GM12878 (cell line): ENCODE measurements around the gene PPP3CA. TPM values are rescaled to one million over a fixed set of nuclear protein-coding genes. Genes with fewer than 3 reads are reported as not detected.

Experiments
- ATF2 ChIP-seq: IDR thresholded peaks from 2 replicates; pipeline ENCODE4 v1.6.1; 2012; ENCODE audit warnings: low read length, inconsistent platforms
- ATF7 ChIP-seq: fragments of 450-650 bp; IDR thresholded peaks from 2 replicates; pipeline ENCODE4 v1.6.1; 2016; ENCODE audit warnings: low read depth, mild to moderate bottlenecking
- BMI1 ChIP-seq: fragments of 450-650 bp; IDR thresholded peaks from 2 replicates; pipeline ENCODE4 v1.6.1; 2016; ENCODE audit warnings: mild to moderate bottlenecking, moderate library complexity, borderline replicate concordance
- CBX3 ChIP-seq: fragments of 200-600 bp; sonication (generic); IDR thresholded peaks from 2 replicates; pipeline ENCODE4 v1.6.1; 2016; ENCODE audit warnings: low read depth, borderline replicate concordance
- E2F8 ChIP-seq: fragments of 450-650 bp; IDR thresholded peaks from 2 replicates; pipeline ENCODE4 v1.6.1; 2018; ENCODE audit warnings: mild to moderate bottlenecking, low read depth, moderate library complexity; ENCODE audit not compliant: partially characterized antibody
- EGR1 ChIP-seq, 2 experiments: IDR thresholded peaks; 1 replicate in 1 of 2; 2 replicates in 1 of 2; pipeline ENCODE4 v1.6.1; 2011 to 2012; ENCODE audit warnings: low read depth in 2 of 2, low read length in 2 of 2, borderline replicate concordance in 1 of 2, mild to moderate bottlenecking in 1 of 2, moderate library complexity in 1 of 2
- FOXM1 ChIP-seq: IDR thresholded peaks from 2 replicates; pipeline ENCODE4 v1.6.1; 2012; ENCODE audit warnings: low read depth, mild to moderate bottlenecking, inconsistent platforms, low read length, moderate library complexity
- HDAC6 ChIP-seq: fragments of 200-600 bp; sonication (generic); IDR thresholded peaks from one replicate; pipeline ENCODE4 v1.8.0; 2017; ENCODE audit warnings: antibody characterized with exemption; ENCODE audit not compliant: unreplicated experiment
- LARP7 ChIP-seq: fragments of 450-650 bp; IDR thresholded peaks from 2 replicates; pipeline ENCODE4 v1.6.1; 2017; ENCODE audit warnings: mild to moderate bottlenecking
- MYB ChIP-seq: fragments of 150-350 bp; IDR thresholded peaks from 2 replicates; pipeline ENCODE4 v1.6.1; 2014; ENCODE audit warnings: mild to moderate bottlenecking, low read depth, low read length, borderline replicate concordance
- MYC ChIP-seq: IDR thresholded peaks from 2 replicates; pipeline ENCODE4 v1.6.1; 2011; ENCODE audit warnings: mild to moderate bottlenecking, low read length, moderate library complexity, inconsistent platforms; ENCODE audit not compliant: insufficient read depth, insufficient replicate concordance, insufficient read length, severe bottlenecking
- NBN ChIP-seq: fragments of 450-650 bp; IDR thresholded peaks from 2 replicates; pipeline ENCODE4 v1.6.1; 2016
- NFYA ChIP-seq: IDR thresholded peaks from 2 replicates; pipeline ENCODE4 v1.6.1; 2011; ENCODE audit warnings: low read depth, mild to moderate bottlenecking, low read length, improper control_type of control experiment, borderline replicate concordance
- NR2F1 ChIP-seq: fragments of 450-650 bp; conservative IDR thresholded peaks from 2 replicates; pipeline ENCODE4 v1.6.1; 2017; ENCODE audit warnings: mild to moderate bottlenecking
- RAD51 ChIP-seq: fragments of 450-650 bp; IDR thresholded peaks from 2 replicates; pipeline ENCODE4 v1.6.1; 2016; ENCODE audit warnings: moderate library complexity, mild to moderate bottlenecking, inconsistent platforms
- RCOR1 ChIP-seq: conservative IDR thresholded peaks from 2 replicates; pipeline ENCODE4 v1.6.1; 2012; ENCODE audit warnings: low read depth, low read length, improper control_type of control experiment
- TARDBP ChIP-seq: IDR thresholded peaks from 2 replicates; pipeline ENCODE4 v1.6.1; 2016; ENCODE audit warnings: borderline replicate concordance
- TCF12 ChIP-seq: IDR thresholded peaks from 2 replicates; pipeline ENCODE4 v1.6.1; 2011; ENCODE audit warnings: low read depth, mild to moderate bottlenecking, low read length
- TCF7 ChIP-seq: IDR thresholded peaks from 2 replicates; pipeline ENCODE4 v1.6.1; 2014; ENCODE audit warnings: antibody characterized with exemption, borderline replicate concordance
- ZNF217 ChIP-seq: fragments of 450-650 bp; IDR thresholded peaks from 2 replicates; pipeline ENCODE4 v1.6.1; 2017; ENCODE audit warnings: antibody characterized with exemption, mild to moderate bottlenecking
- polyA plus RNA-seq, 11 experiments: library from polyadenylated mRNA; depleted of rRNA in 4 of 11; unstranded in 6 of 11; stranded (reverse) in 5 of 11; fragments of >200 nt; fragmentation: Nextera tagmentation in 4 of 11; fragmentation: Illumina TruSeq in 1 of 11; extraction: Ambion mirVana in 4 of 11; extraction: Trizol in 1 of 11; gene quantifications; 1 replicate in 1 of 11; 2 replicates in 10 of 11; pipeline versions ENCODE4 v1.2.1 to v1.2.3, GENCODE V29; 2011 to 2016; ENCODE audit warnings: inconsistent platforms in 2 of 11, missing spikeins in 2 of 11, low read depth in 1 of 11
- total RNA-seq, 4 experiments: library from RNA; depleted of rRNA in 3 of 4; stranded (reverse); fragments of >200 nt in 3 of 4; fragmentation: Illumina TruSeq in 1 of 4; extraction: Trizol in 1 of 4; gene quantifications; 2 replicates each; pipeline versions ENCODE4 v1.2.1 to v1.2.3, GENCODE V29; 2013 to 2021
- TF ChIP-seq, protein P1 (sequence below): fragments of 450-650 bp; formaldehyde crosslinking; IDR thresholded peaks from 2 replicates; pipeline ENCODE4 v1.4.0; 2022; ENCODE audit warnings: mild to moderate bottlenecking, moderate library complexity
- TF ChIP-seq, protein P2 (sequence below): fragments of 150-350 bp; IDR thresholded peaks from 2 replicates; pipeline ENCODE4 v1.6.1; 2014; ENCODE audit warnings: mild to moderate bottlenecking, low read depth, low read length

PPP3CA gene
- total and polyA plus RNA-seq, 10 of the 15 experiments (the other 5 are each of a cell fraction or from before 2014, with no cell fraction given): 0.33 to 9.0 (median 1.0) TPM

GRCh38 chr4:101347557-101348366 lies 436 bp upstream of the PPP3CA start (continued):
- no peak; the same call in 1 of the 2 replicates for TF ChIP-seq ATF7
- TF ChIP-seq RAD51: no peak
- no peak for TF ChIP-seq ZNF217
- no peak for TF ChIP-seq ATF2
- TF ChIP-seq EGR1 (IDR thresholded peaks at IDR 0.05; ENCODE audit: borderline replicate concordance in 1 of 2, low read depth in 2 of 2, low read length in 2 of 2): peak in 1 of 2 experiments; percentile 77; a peak in 2 of 3 replicates
- no peak for TF ChIP-seq CBX3
- no peak for TF ChIP-seq HDAC6
- TF ChIP-seq E2F8: no peak
- TF ChIP-seq TCF12: peak; percentile 54
- TF ChIP-seq FOXM1: no peak
- TF ChIP-seq LARP7: peak; percentile 71
- TF ChIP-seq NBN: peak; percentile 86
- TF ChIP-seq RCOR1: no peak
- no peak for TF ChIP-seq MYB
- no peak for TF ChIP-seq NFYA
- no peak for TF ChIP-seq NR2F1
- TF ChIP-seq, protein P1, sequence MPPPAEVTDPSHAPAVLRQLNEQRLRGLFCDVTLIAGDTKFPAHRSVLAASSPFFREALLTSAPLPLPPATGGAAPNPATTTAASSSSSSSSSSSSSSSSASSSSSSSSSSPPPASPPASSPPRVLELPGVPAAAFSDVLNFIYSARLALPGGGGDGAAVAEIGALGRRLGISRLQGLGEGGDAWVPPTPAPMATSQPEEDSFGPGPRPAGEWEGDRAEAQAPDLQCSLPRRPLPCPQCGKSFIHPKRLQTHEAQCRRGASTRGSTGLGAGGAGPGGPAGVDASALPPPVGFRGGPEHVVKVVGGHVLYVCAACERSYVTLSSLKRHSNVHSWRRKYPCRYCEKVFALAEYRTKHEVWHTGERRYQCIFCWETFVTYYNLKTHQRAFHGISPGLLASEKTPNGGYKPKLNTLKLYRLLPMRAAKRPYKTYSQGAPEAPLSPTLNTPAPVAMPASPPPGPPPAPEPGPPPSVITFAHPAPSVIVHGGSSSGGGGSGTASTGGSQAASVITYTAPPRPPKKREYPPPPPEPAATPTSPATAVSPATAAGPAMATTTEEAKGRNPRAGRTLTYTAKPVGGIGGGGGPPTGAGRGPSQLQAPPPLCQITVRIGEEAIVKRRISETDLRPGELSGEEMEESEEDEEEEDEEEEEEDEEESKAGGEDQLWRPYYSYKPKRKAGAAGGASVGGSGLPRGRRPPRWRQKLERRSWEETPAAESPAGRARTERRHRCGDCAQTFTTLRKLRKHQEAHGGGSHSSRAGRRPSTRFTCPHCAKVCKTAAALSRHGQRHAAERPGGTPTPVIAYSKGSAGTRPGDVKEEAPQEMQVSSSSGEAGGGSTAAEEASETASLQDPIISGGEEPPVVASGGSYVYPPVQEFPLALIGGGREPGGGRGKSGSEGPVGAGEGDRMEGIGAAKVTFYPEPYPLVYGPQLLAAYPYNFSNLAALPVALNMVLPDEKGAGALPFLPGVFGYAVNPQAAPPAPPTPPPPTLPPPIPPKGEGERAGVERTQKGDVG: no peak
- TF ChIP-seq MYC: no peak
- no peak for TF ChIP-seq TARDBP
- TF ChIP-seq TCF7: no peak
- TF ChIP-seq, protein P2, sequence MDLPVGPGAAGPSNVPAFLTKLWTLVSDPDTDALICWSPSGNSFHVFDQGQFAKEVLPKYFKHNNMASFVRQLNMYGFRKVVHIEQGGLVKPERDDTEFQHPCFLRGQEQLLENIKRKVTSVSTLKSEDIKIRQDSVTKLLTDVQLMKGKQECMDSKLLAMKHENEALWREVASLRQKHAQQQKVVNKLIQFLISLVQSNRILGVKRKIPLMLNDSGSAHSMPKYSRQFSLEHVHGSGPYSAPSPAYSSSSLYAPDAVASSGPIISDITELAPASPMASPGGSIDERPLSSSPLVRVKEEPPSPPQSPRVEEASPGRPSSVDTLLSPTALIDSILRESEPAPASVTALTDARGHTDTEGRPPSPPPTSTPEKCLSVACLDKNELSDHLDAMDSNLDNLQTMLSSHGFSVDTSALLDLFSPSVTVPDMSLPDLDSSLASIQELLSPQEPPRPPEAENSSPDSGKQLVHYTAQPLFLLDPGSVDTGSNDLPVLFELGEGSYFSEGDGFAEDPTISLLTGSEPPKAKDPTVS: no peak
- TF ChIP-seq BMI1: 0 out of 2 replicates have a peak, but pooled peaks have one; percentile 28
